ENCODE data around the gene PARL. TPM values are rescaled to one million over a fixed set of nuclear protein-coding genes. Genes with fewer than 3 reads are reported as not detected.

Gene PARL
- total and polyA plus RNA-seq, 2 donors (not counting 3 experiments of a cell fraction or from before 2014, with no cell fraction given), result 38.8 to 48.1 TPM

GRCh38 chr3:183922421-183922820, 37.7 kb upstream of the PARL start:
- no peaks in the 10 kb centered on the region for H3K9me3 ChIP-seq (replicated peaks; ENCODE audit: control insufficient read depth, insufficient read depth, low read length)
- CTCF ChIA-PET, result no interaction called here
- no peaks in the 10 kb centered on the region for H3K9me1 ChIP-seq (replicated peaks; ENCODE audit: control insufficient read depth, extremely low read depth, insufficient read depth, low read length)
- no TSS peak for BruUV-seq (replicated peaks)
- H2AFZ ChIP-seq (ENCODE audit: low read depth, low read length), result no peak overlapping the region
- H3K27ac ChIP-seq (ENCODE audit: insufficient read depth, low read depth, low read length), result no peak overlapping the region
- H3K27me3 ChIP-seq (ENCODE audit: control insufficient read depth in 2 of 2, insufficient read depth in 2 of 2, low read length in 2 of 2), result no peaks in the 10 kb centered on the region
- H3K4me2 ChIP-seq (ENCODE audit: insufficient read depth, low read length), result no peak overlapping the region
- peaks cover 2 to 16% of the 10 kb centered on the region in 2 experiments for H3K36me3 ChIP-seq (ENCODE audit: control insufficient read depth in 2 of 2, extremely low read depth in 1 of 2, insufficient read depth in 2 of 2, low read length in 2 of 2)
- TF ChIP-seq EZH2 (IDR thresholded peaks at IDR 0.05; ENCODE audit: borderline replicate concordance, low read depth, low read length, severe bottlenecking), result no peak
- TF ChIP-seq MAX (IDR thresholded peaks at IDR 0.05; ENCODE audit: insufficient read depth, insufficient read length), result no peak
- no peak for TF ChIP-seq FOS (IDR thresholded peaks at IDR 0.05; ENCODE audit: borderline replicate concordance, insufficient read depth, low read length)
- no peak for TF ChIP-seq POLR2A (IDR thresholded peaks at IDR 0.05; ENCODE audit: low read depth, low read length)
- TF ChIP-seq CTCF (IDR thresholded peaks at IDR 0.05; ENCODE audit: extremely low read depth in 1 of 2, insufficient read depth in 1 of 2, low read depth in 1 of 2, low read length in 2 of 2), result no peak
- TF ChIP-seq POLR2AphosphoS5 (IDR thresholded peaks at IDR 0.05; ENCODE audit: insufficient read depth, low read depth, low read length), result no peak
- no peak for TF ChIP-seq MYC (IDR thresholded peaks at IDR 0.05; ENCODE audit: low read depth, low read length)
- no peak for TF ChIP-seq GATA2 (IDR thresholded peaks at IDR 0.05; ENCODE audit: insufficient read depth, insufficient read length, low read depth, low read length)
- TF ChIP-seq JUN (IDR thresholded peaks at IDR 0.05; ENCODE audit: borderline replicate concordance, insufficient read depth, insufficient read length, low read depth), result no peak
- FAIRE-seq (no peak), DNase-seq (ENCODE audit: low read depth, low spot score) (no peak)
- no peaks in the 10 kb centered on the region for H3K79me2 ChIP-seq (ENCODE audit: control insufficient read depth, insufficient read depth, low read length)
- intact Hi-C loops (cut with micrococcal nuclease) (no loop called here), dilution Hi-C loops (cut with MboI; ENCODE audit: extremely low pct_ligation_motif_present, low sequenced_read_pairs) (no loop called here)
- H4K20me1 ChIP-seq (replicated peaks; ENCODE audit: control insufficient read depth, extremely low read depth, insufficient read depth, low read length), result no peaks in the 10 kb centered on the region
- no peak overlapping the region for H3K4me3 ChIP-seq (replicated peaks in 1 of 3; ENCODE audit: insufficient read depth in 1 of 3, low read depth in 1 of 3, low read length in 3 of 3)
- no peak overlapping the region for H3K9ac ChIP-seq (replicated peaks; ENCODE audit: extremely low read depth, insufficient read depth, low read length)
- POLR2A ChIA-PET, result no interaction called here
- no peaks in the 10 kb centered on the region for H3K4me1 ChIP-seq (ENCODE audit: control insufficient read depth, extremely low read depth, insufficient read depth, low read length)

All from endothelial cell of umbilical vein (primary cell).